Ascending aorta (tissue), 2 donors: ENCODE data around the gene TRAPPC12. TPM values are rescaled to one million over a fixed set of nuclear protein-coding genes. Genes with fewer than 3 reads are reported as not detected.

Experiments
- DNase-seq, 2 donors: peaks; one replicate each; pipeline ENCODE4 v3.0.0-alpha.2; 2019; ENCODE audit warnings: low spot score in 2 of 2
- H3K27ac ChIP-seq, 2 donors: fragments of 200-600 bp; sonication (generic); one replicate each; pipeline ENCODE4 v1.5.1; 2016 to 2017; ENCODE audit warnings: mild to moderate bottlenecking in 1 of 2
- H3K27me3 ChIP-seq: fragments of 200-600 bp; sonication (generic); one replicate; pipeline ENCODE4 v1.5.1; 2017
- H3K36me3 ChIP-seq, 2 donors: fragments of 200-600 bp; sonication (generic); one replicate each; pipeline ENCODE4 v1.5.1; 2016
- H3K4me1 ChIP-seq, 2 donors: fragments of 200-600 bp; sonication (generic); one replicate each; pipeline ENCODE4 v1.5.1; 2016 to 2017; ENCODE audit warnings: mild to moderate bottlenecking in 1 of 2
- H3K4me3 ChIP-seq, 2 donors: fragments of 200-600 bp; sonication (generic); one replicate each; pipeline ENCODE4 v1.5.1; 2016 to 2017; ENCODE audit warnings: mild to moderate bottlenecking in 1 of 2
- H3K9me3 ChIP-seq, 2 donors: fragments of 200-600 bp; sonication (generic); one replicate each; pipeline ENCODE4 v1.5.1; 2016
- intact Hi-C: fragments of 100-400 bp; cut with DNase I; formaldehyde crosslinking; loops from one replicate; pipeline ENCODE4 v1.15.1; 2023
- total RNA-seq: library from RNA; depleted of rRNA; stranded (reverse); fragments of >200 nt; gene quantifications from one replicate; pipeline ENCODE4 v1.1.0, GENCODE V29; 2016
- TF ChIP-seq, protein P1 (sequence below), 3 experiments: fragments of 200-600 bp in 2 of 3; fragments of 450-650 bp in 1 of 3; sonication (generic) in 2 of 3; IDR thresholded peaks; one replicate each; pipeline ENCODE4 v1.5.1; 2016 to 2019; ENCODE audit warnings: antibody characterized with exemption in 3 of 3, mild to moderate bottlenecking in 1 of 3, moderate library complexity in 1 of 3

The TRAPPC12 gene
- total RNA-seq, 1 donor from 2014 or later, result 94.0 TPM

DNA sequence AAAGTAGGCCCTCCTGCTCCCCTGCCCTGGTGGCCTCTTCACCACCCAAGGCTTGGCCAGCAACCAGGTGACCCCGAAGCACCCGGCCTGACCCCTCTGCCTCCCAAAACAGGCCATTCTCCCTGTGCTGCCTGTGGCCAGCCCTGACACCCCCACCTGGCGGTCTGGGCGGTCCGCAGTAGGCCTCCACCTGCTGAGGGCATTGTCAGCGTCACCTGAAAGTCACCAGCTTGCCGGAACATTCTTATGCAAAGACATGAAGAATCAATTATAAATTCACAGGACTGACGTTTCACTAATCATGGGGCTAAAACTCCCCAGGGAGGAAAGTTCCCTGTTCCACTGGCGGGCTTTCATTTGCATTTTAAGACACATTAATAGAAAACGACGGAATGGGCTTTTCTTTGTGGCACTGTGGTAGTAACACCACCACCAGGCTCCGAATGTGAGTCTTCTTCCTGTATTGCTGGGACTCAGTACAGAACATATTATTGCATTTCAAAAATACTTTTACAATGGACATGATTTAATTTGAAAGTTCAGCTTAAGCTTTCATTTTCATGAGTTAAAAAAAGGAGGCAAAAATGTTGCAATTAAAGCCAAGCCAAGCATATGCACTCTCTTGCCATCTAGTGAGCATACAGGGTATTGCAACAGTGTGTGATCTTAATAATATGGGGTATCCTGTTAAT, 82.5 kb downstream of the TRAPPC12 start:
- DNase-seq, result peak in 1 of 2 donors; percentile 63
- no peaks in the 10 kb centered on the region for H3K9me3 ChIP-seq
- H3K27me3 ChIP-seq, result no peaks in the 10 kb centered on the region
- intact Hi-C loops, result loop anchor here (1.0 to 10.0 kb wide), 5 partner anchors 31 to 1807 kb away; partner anchors contain the start of genes EIPR1 and TRAPPC12
- TF ChIP-seq, protein P1, sequence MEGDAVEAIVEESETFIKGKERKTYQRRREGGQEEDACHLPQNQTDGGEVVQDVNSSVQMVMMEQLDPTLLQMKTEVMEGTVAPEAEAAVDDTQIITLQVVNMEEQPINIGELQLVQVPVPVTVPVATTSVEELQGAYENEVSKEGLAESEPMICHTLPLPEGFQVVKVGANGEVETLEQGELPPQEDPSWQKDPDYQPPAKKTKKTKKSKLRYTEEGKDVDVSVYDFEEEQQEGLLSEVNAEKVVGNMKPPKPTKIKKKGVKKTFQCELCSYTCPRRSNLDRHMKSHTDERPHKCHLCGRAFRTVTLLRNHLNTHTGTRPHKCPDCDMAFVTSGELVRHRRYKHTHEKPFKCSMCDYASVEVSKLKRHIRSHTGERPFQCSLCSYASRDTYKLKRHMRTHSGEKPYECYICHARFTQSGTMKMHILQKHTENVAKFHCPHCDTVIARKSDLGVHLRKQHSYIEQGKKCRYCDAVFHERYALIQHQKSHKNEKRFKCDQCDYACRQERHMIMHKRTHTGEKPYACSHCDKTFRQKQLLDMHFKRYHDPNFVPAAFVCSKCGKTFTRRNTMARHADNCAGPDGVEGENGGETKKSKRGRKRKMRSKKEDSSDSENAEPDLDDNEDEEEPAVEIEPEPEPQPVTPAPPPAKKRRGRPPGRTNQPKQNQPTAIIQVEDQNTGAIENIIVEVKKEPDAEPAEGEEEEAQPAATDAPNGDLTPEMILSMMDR (IDR thresholded peaks at IDR 0.05), result peak; percentile 54 to 97 (median 81)
- peak overlapping the region in 1 of 2 donors; percentile 32 for H3K4me3 ChIP-seq
- peaks cover 6 to 7% of the 10 kb centered on the region in 2 donors for H3K4me1 ChIP-seq
- peaks cover 34 to 41% of the 10 kb centered on the region in 2 donors for H3K36me3 ChIP-seq
- peak overlapping the region; percentile 78 to 90 for H3K27ac ChIP-seq

DNA sequence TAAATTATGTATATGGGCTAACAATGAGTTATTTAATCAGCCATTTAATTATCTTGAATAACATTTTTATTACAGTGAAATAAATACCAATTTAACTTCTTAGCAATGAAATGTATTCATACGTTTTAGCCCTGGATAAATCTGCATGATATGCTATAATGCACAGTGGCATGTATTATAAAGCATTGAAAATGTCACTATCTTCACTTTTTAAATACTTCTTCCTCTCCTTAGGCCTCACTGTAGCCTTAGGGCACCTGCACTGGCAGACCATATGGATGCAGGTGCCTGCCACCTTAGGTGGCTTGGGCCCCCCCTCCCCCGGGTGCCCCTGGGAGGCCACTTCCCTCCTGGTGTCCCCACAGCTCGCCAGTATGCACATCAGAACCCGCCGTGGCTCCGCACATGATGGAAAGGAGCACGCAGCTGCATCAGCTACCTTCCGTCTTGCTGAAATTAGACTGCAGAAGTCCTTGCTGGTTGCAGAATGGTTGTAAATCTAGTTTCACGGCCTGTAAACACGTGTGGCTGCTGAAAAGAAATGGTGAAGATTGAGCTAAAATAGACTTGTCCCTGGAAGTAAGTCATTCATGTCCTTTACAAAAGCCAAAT, 83.1 kb downstream of the TRAPPC12 start:
- H3K4me1 ChIP-seq, result peaks cover 6 to 7% of the 10 kb centered on the region in 2 donors
- H3K4me3 ChIP-seq, result no peak overlapping the region
- H3K27me3 ChIP-seq, result no peaks in the 10 kb centered on the region
- H3K36me3 ChIP-seq, result peaks cover 34 to 42% of the 10 kb centered on the region in 2 donors
- intact Hi-C loops, result loop anchor here (1.0 to 10.0 kb wide), 4 partner anchors 30 to 1808 kb away; partner anchors contain the start of genes EIPR1 and TRAPPC12
- peak overlapping the region; percentile 18 to 90 for H3K27ac ChIP-seq
- TF ChIP-seq, protein P1 (IDR thresholded peaks at IDR 0.05), result no peak
- H3K9me3 ChIP-seq, result no peaks in the 10 kb centered on the region
- DNase-seq, result peak in 1 of 2 donors; percentile 54

DNA sequence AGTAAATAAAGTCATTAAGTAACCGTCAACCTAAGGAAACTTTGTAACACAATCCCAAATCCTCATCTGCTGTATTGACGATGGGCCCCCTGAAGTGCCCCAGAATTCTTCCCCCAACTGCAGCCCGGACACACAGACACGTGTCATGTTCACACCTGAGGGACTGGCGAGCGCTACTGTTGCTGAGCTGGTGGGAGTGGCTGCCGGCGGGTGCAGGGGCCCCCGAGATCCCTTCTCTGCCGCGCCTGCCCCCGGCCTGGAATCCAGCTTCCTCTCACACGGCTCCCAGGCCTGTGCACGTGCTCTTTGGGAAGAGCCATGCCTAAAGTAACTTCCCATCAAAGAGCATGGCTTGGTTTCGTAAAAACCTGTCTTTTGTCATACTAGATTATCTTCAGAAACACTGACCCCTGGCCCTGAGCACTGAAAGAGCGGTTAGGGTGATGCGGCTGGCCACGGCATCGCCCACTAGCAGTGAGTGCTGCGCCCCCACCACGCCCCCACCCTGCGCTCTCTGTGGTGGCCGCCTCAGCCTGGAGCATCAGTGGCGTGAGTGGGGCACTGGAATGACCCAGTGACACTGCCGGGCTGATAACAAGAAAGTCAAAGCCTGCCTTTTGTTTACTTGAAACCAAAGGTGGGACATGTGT, 83.8 kb downstream of the TRAPPC12 start:
- H3K36me3 ChIP-seq, result peaks cover 34 to 42% of the 10 kb centered on the region in 2 donors
- DNase-seq, result peak in 1 of 2 donors; percentile 60
- TF ChIP-seq, protein P1 (IDR thresholded peaks at IDR 0.05), result no peak
- H3K27ac ChIP-seq, result peak overlapping the region in 1 of 2 donors; percentile 18
- intact Hi-C loops, result loop anchor here (2.0 to 10.0 kb wide), 3 partner anchors 29 to 1809 kb away; partner anchors contain the start of genes EIPR1 and TRAPPC12
- H3K4me1 ChIP-seq, result peaks cover 6 to 7% of the 10 kb centered on the region in 2 donors
- no peak overlapping the region for H3K4me3 ChIP-seq
- H3K9me3 ChIP-seq, result no peaks in the 10 kb centered on the region
- H3K27me3 ChIP-seq, result no peaks in the 10 kb centered on the region

DNA sequence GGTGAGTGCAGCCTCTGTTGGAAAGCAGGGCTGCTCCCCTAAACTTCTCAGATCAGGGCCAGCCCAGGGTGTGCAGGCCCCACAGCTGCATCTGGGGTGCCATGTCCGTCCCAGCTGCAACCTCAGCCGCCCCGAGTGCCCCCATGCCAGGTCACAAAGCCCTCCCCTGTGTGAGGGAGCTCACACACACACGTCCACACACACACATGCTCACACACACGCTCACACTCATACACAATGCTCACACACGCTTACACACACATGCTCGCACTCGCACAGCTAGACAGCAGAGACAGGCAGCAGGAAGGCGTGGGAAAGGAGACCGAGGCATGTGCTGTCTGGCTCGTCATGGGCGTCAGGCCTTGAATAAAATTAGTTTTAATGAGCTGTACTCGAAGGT, 84.5 kb downstream of the TRAPPC12 start:
- no peaks in the 10 kb centered on the region for H3K27me3 ChIP-seq
- H3K9me3 ChIP-seq, result no peaks in the 10 kb centered on the region
- intact Hi-C loops, result loop anchor here (2.0 to 10.0 kb wide), 3 partner anchors 29 to 1809 kb away; partner anchors contain the start of genes EIPR1 and TRAPPC12
- no peak overlapping the region for H3K4me3 ChIP-seq
- DNase-seq, result peak in 1 of 2 donors; percentile 50
- H3K27ac ChIP-seq, result peak overlapping the region in 1 of 2 donors; percentile 60
- H3K36me3 ChIP-seq, result peaks cover 30 to 45% of the 10 kb centered on the region in 2 donors
- TF ChIP-seq, protein P1 (IDR thresholded peaks at IDR 0.05), result no peak
- H3K4me1 ChIP-seq, result peaks cover 7 to 11% of the 10 kb centered on the region in 2 donors

DNA sequence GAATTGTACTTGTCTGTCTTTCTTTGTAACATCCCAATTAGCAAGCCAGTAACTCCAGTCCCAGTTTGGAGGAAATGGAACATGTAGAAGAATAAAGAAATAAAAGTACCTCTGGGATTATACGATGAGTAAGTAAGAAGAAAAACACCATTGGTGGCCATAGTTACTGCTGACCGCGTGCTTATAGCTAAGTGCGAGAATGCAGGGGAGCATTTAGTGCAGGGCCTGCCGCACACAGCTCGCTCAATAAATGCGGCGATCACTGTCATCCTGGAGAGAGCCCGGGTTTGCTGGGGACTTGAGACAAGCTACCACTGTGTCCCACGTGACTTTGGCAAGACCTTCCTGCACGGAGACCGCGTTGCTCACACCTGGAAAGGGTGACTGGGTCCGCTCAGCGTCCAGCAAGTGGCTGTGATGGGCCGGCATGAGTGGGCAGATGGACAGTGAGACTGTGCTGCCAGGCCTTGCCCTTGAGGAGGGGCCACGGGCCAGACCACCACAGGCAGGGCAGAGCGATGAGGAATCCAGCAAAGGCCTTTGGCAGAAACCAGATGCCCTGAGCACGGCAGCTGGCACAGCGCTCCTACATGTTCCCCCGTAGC, 85.0 kb downstream of the TRAPPC12 start:
- Histone ChIP-seq H3K9me3 (no peaks in the 10 kb centered on the region), H3K4me1 (peaks cover 7 to 17% of the 10 kb centered on the region in 2 donors), H3K36me3 (peaks cover 30 to 45% of the 10 kb centered on the region in 2 donors), H3K27me3 (no peaks in the 10 kb centered on the region), H3K4me3 (no peak overlapping the region), H3K27ac (peak overlapping the region; percentile 60 to 82)
- intact Hi-C loops, result loop anchor here (5.0 to 10.0 kb wide), 2 partner anchors 87 to 1810 kb away; partner anchors contain the start of genes EIPR1 and TRAPPC12
- DNase-seq, result peak in 1 of 2 donors; percentile 60
- TF ChIP-seq, protein P1 (IDR thresholded peaks at IDR 0.05), result no peak
